NCI-H1417 treated with DMSO at 0.1 percent for 48 hours (cell line): Measurements from ENCODE around the gene TBX5.

ENCODE experiments used
- DNase-seq: peaks from one replicate; lab custom pipeline; 2025; lab: John Stamatoyannopoulos, UW

Gene TBX5

GRCh38 chr12:114430306-114430705 lies 24.4 kb upstream of the TBX5 start:
- DNase-seq, result no peak

- DNase-seq, result no peak
These were observed 19.2 kb upstream of the TBX5 start for GRCh38 chr12:114425031-114425626.

- no peak for DNase-seq
These were observed 15.0 kb upstream of the TBX5 start for GRCh38 chr12:114420944-114421335.

- no peak for DNase-seq
These were observed 14.4 kb upstream of the TBX5 start for GRCh38 chr12:114420182-114420943.

GRCh38 chr12:114416028-114416427 lies 10.1 kb upstream of the TBX5 start:
- no peak for DNase-seq

GRCh38 chr12:114415525-114415868 lies 9.6 kb upstream of the TBX5 start:
- no peak for DNase-seq

- no peak for DNase-seq
These were observed 9.1 kb upstream of the TBX5 start for GRCh38 chr12:114414866-114415524.

GRCh38 chr12:114414031-114414865 lies 8.3 kb upstream of the TBX5 start:
- DNase-seq, result no peak

GRCh38 chr12:114412825-114413749 lies 7.1 kb upstream of the TBX5 start:
- DNase-seq, result no peak

- no peak for DNase-seq
These were observed 6.4 kb upstream of the TBX5 start for GRCh38 chr12:114412307-114412706.

- no peak for DNase-seq
These were observed 5.3 kb upstream of the TBX5 start for GRCh38 chr12:114411071-114411837.

- no peak for DNase-seq
These were observed 4.1 kb upstream of the TBX5 start for GRCh38 chr12:114409852-114410600.

GRCh38 chr12:114408886-114409851 lies 3.2 kb upstream of the TBX5 start:
- DNase-seq, result no peak

- no peak for DNase-seq
These were observed 2.5 kb upstream of the TBX5 start for GRCh38 chr12:114408471-114408885.

- no peak for DNase-seq
These were observed 2.0 kb upstream of the TBX5 start for GRCh38 chr12:114407842-114408411.

- no peak for DNase-seq
These were observed 1.3 kb upstream of the TBX5 start for GRCh38 chr12:114406984-114407841.

GRCh38 chr12:114406316-114406983 lies 506 bp upstream of the TBX5 start:
- DNase-seq, result no peak
